Gastrocnemius medialis (tissue), 4 donors: ENCODE results near the gene WBP11. TPM values are rescaled to one million over a fixed set of nuclear protein-coding genes. Genes with fewer than 3 reads are reported as not detected.
A peak's percentile ranks its signal among the peaks of the same experiment; 100 is the strongest.

Experiments
- ATAC-seq, 2 donors: fragments of 150-250 bp; one replicate each; pipeline ENCODE4 v1.9.1; 2016
- DNase-seq, 2 donors: peaks; one replicate each; pipeline ENCODE4 v3.0.0-alpha.2; 2019
- H3K27ac ChIP-seq, 4 donors: fragments of 200-600 bp; sonication (generic); 1 replicate in 1 of 4; 2 replicates in 3 of 4; pipeline ENCODE4 v1.5.1; 2016 to 2018; ENCODE audit warnings: mild to moderate bottlenecking in 2 of 4, moderate library complexity in 1 of 4
- H3K27me3 ChIP-seq, 3 donors: fragments of 200-600 bp; sonication (generic) in 2 of 3; 1 replicate in 1 of 3; 2 replicates in 2 of 3; pipeline versions ENCODE4 v1.5.1 to v1.6.0; 2016 to 2019; ENCODE audit warnings: mild to moderate bottlenecking in 1 of 3, moderate library complexity in 1 of 3
- H3K36me3 ChIP-seq, 2 donors: fragments of 200-600 bp; sonication (generic) in 1 of 2; one replicate each; pipeline ENCODE4 v1.5.1; 2017 to 2018
- H3K4me1 ChIP-seq, 2 donors: fragments of 200-600 bp; sonication (generic) in 1 of 2; one replicate each; pipeline ENCODE4 v1.5.1; 2016 to 2017; ENCODE audit warnings: mild to moderate bottlenecking in 2 of 2
- H3K4me3 ChIP-seq, 4 donors: fragments of 200-600 bp; sonication (generic) in 3 of 4; 1 replicate in 1 of 4; 2 replicates in 3 of 4; pipeline ENCODE4 v1.5.1; 2016 to 2019; ENCODE audit warnings: mild to moderate bottlenecking in 2 of 4
- H3K9me3 ChIP-seq, 3 donors: fragments of 200-600 bp; sonication (generic) in 2 of 3; 1 replicate in 1 of 3; 2 replicates in 2 of 3; pipeline ENCODE4 v1.5.1; 2016 to 2019
- CTCF ChIP-seq, 5 experiments: fragments of 450-650 bp in 3 of 5; fragments of 200-600 bp in 2 of 5; sonication (generic) in 2 of 5; IDR thresholded peaks in 4 of 5; conservative IDR thresholded peaks in 1 of 5; 1 replicate in 4 of 5; 2 replicates in 1 of 5; pipeline ENCODE4 v1.5.1; 2016 to 2019; ENCODE audit warnings: antibody characterized with exemption in 5 of 5, mild to moderate bottlenecking in 3 of 5, moderate library complexity in 3 of 5
- POLR2A ChIP-seq, 2 donors: fragments of 450-650 bp; IDR thresholded peaks; one replicate each; pipeline ENCODE4 v1.6.1; 2017; ENCODE audit warnings: antibody characterized with exemption in 2 of 2, mild to moderate bottlenecking in 2 of 2, moderate library complexity in 2 of 2
- in situ Hi-C, 4 donors: fragments of 200-750 bp; cut with MboI; loops; one replicate each; pipeline versions ENCODE4 v1.15.0 to v1.8.0; 2017; ENCODE audit warnings: low sequenced_read_pairs in 4 of 4
- intact Hi-C: fragments of 100-400 bp; cut with DNase I; formaldehyde crosslinking; loops from one replicate; pipeline ENCODE4 v1.15.1; 2023; ENCODE audit warnings: low total_unique reads
- total RNA-seq, 4 donors: library from RNA; depleted of rRNA; stranded (reverse); fragments of >200 nt; gene quantifications; one replicate each; pipeline versions ENCODE4 v1.1.0 to v1.2.3, GENCODE V29; 2016

Gene WBP11
- total RNA-seq, 4 donors from 2014 or later = 20.2 to 39.5 (median 28.4) TPM

GRCh38 chr12:14824012-14824634 lies 20.8 kb upstream of the WBP11 start:
- intact Hi-C loops (no loop called here), in situ Hi-C loops (no loop called here)
- Histone ChIP-seq H3K36me3 (no peaks in the 10 kb centered on the region), H3K9me3 (no peaks in the 10 kb centered on the region), H3K4me1 (no peaks in the 10 kb centered on the region), H3K27ac (no peak overlapping the region), H3K4me3 (no peak overlapping the region), H3K27me3 (no peaks in the 10 kb centered on the region)
- no peak for TF ChIP-seq POLR2A (IDR thresholded peaks at IDR 0.05)
- no peak for TF ChIP-seq CTCF (IDR thresholded peaks at IDR 0.05 in 4 of 5, conservative IDR thresholded peaks at IDR 0.05 in 1 of 5)
- DNase-seq = no peak
- no peak for ATAC-seq

GRCh38 chr12:14814014-14814413 lies 10.7 kb upstream of the WBP11 start, which contains the start of gene SMCO3:
Gene SMCO3 (minus strand): TSS chr12:14814182. CDS start chr12:14806680, 7,502 bp downstream.
- in situ Hi-C loops (no loop called here), intact Hi-C loops (no loop called here)
- Histone ChIP-seq H3K36me3 (no peaks in the 10 kb centered on the region), H3K27ac (no peak within 1 kb of the TSS), H3K4me1 (no peaks in the 10 kb centered on the region), H3K4me3 (no peak within 1 kb of the TSS), H3K9me3 (no peaks in the 10 kb centered on the region), H3K27me3 (no peaks in the 10 kb centered on the region)
- ATAC-seq (no peak), DNase-seq (no peak)
- TF ChIP-seq CTCF (IDR thresholded peaks at IDR 0.05 in 4 of 5, conservative IDR thresholded peaks at IDR 0.05 in 1 of 5) (no peak), POLR2A (IDR thresholded peaks at IDR 0.05) (no peak)

GRCh38 chr12:14811486-14811885 lies 8.2 kb upstream of the WBP11 start:
- Histone ChIP-seq H3K9me3 (no peaks in the 10 kb centered on the region), H3K27me3 (no peaks in the 10 kb centered on the region), H3K27ac (no peak overlapping the region), H3K4me3 (no peak overlapping the region), H3K4me1 (no peaks in the 10 kb centered on the region), H3K36me3 (no peaks in the 10 kb centered on the region)
- no peak for TF ChIP-seq POLR2A (IDR thresholded peaks at IDR 0.05)
- no peak for TF ChIP-seq CTCF (IDR thresholded peaks at IDR 0.05 in 4 of 5, conservative IDR thresholded peaks at IDR 0.05 in 1 of 5)
- in situ Hi-C loops (no loop called here), intact Hi-C loops (no loop called here)
- no peak for DNase-seq
- no peak for ATAC-seq

- no peak for TF ChIP-seq POLR2A (IDR thresholded peaks at IDR 0.05)
- TF ChIP-seq CTCF (IDR thresholded peaks at IDR 0.05 in 4 of 5, conservative IDR thresholded peaks at IDR 0.05 in 1 of 5) = peak in 2 of 5 experiments; percentile 18 to 37
- Histone ChIP-seq H3K4me3 (no peak overlapping the region), H3K36me3 (no peaks in the 10 kb centered on the region), H3K9me3 (no peaks in the 10 kb centered on the region), H3K27ac (no peak overlapping the region), H3K27me3 (no peaks in the 10 kb centered on the region), H3K4me1 (no peaks in the 10 kb centered on the region)
- intact Hi-C loops = no loop called here
- ATAC-seq = no peak
- in situ Hi-C loops = no loop called here
- DNase-seq = no peak
Measured at GRCh38 chr12:14810953-14811483, 7.7 kb upstream of the WBP11 start.
